ENCODE results near the gene PCYOX1L. TPM values are rescaled to one million over a fixed set of nuclear protein-coding genes. Genes with fewer than 3 reads are reported as not detected.

The PCYOX1L gene
- total RNA-seq, 1 donor from 2014 or later, result 21.9 TPM

DNA sequence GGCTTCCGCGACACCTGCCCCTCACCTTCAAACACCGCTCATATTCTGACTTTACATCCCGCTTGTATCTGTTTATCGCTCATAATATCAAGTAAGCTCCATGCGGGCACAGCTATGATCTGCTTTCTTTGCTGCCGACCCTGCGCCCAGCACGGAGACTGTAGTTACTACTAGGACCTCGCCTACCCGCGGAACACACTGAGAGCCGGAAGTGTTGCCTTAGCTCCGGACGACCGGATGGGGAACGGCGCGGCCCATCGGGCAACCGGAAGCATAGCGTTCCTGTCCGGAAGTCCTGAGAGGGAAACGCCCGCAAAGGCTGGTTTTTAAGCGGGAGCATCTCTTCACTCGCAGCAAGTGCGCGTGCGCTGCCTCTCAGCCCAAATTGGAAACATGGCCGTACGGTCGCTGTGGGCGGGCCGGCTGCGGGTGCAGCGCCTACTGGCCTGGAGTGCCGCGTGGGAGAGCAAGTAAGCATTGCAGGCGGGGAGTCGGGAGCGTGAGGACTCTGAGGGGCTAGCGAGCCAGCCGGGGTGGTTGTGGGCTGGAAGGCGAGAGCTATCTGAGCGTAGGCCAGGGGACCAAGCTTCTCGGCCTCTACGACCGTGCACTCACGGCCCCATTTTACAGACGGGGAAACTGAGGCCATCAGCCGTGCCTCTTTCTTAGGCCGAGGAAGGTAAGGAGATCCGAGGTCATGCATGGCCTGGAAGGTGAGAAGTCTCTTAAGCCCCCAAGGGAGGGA lies 12.5 kb upstream of the PCYOX1L start, which contains the start of gene GRPEL2:
TSS of gene GRPEL2 (plus strand) at position 353 of the 745 bp plus-strand sequence. CDS start at position 394, 41 bp downstream.
- DNase-seq (ENCODE audit: low spot score), result peak; percentile 89
- Mint-ChIP-seq H3K4me3 (peak within 1 kb of the TSS; percentile 95), H3K27ac (peak within 1 kb of the TSS; percentile 94), H3K9me3 (no peaks in the 10 kb centered on the region), H3K27me3 (ENCODE audit: insufficient read depth) (no peaks in the 10 kb centered on the region), H3K36me3 (ENCODE audit: low read depth) (peaks cover 20% of the 10 kb centered on the region), H3K4me1 (ENCODE audit: low read depth) (peaks cover 43% of the 10 kb centered on the region)
- intact Hi-C loops (cut with micrococcal nuclease), result loop anchor here (1.0 to 10.0 kb wide), 12 partner anchors 12 to 1161 kb away; partner anchors contain the start of genes ADRB2, CD74, CSNK1A1 and FBXO38

DNA sequence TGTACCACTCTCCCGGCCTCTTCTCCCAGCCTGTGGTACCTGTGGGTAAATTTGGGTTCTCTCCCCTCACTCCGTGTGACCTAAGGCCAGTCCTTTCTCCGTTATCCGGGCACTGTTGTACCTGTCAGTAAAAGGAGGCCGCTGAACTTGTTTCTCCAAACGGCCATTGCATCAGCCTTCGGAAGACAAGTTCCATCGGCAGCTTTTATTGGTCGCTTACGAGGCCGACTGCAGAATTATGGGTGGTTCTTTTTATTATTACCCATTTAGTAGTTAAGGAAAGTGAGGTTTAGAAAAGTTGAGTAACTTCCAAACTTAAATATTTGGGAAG lies 12.0 kb upstream of the PCYOX1L start:
- Mint-ChIP-seq H3K4me3 (peak overlapping the region; percentile 95), H3K27me3 (ENCODE audit: insufficient read depth) (no peaks in the 10 kb centered on the region), H3K27ac (peak overlapping the region; percentile 94), H3K9me3 (no peaks in the 10 kb centered on the region), H3K36me3 (ENCODE audit: low read depth) (peaks cover 26% of the 10 kb centered on the region), H3K4me1 (ENCODE audit: low read depth) (peaks cover 48% of the 10 kb centered on the region)
- intact Hi-C loops (cut with micrococcal nuclease), result loop anchor here (1.0 to 10.0 kb wide), 12 partner anchors 11 to 1161 kb away; partner anchors contain the start of genes ADRB2, CD74, CSNK1A1 and FBXO38
- DNase-seq (ENCODE audit: low spot score), result no peak

DNA sequence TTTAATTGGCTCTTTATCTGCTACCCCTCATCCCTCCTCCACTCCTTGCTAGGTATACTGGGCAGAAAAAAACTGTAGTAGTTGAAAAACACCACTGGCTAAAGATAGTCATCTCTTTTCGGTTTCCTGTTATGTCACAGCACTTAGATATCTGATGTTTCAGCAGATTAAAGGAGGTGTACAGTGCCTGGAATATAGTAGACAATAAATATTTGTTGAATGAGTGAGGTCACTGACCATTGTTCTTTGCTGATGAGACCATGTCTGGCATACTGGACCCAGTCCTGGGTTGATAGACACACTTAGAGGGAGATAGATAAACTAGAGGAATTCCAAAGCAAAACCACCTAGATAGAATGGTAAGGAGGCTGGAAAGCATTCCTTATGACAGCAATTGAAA lies 9.3 kb upstream of the PCYOX1L start:
- intact Hi-C loops (cut with micrococcal nuclease), result loop anchor here (5.0 to 10.0 kb wide), 4 partner anchors 524 to 1164 kb away; partner anchors contain the start of genes ADRB2 and TCOF1
- Mint-ChIP-seq H3K4me3 (peak overlapping the region; percentile 95), H3K36me3 (ENCODE audit: low read depth) (peaks cover 46% of the 10 kb centered on the region), H3K27ac (peak overlapping the region; percentile 88), H3K9me3 (no peaks in the 10 kb centered on the region), H3K4me1 (ENCODE audit: low read depth) (peaks cover 68% of the 10 kb centered on the region), H3K27me3 (ENCODE audit: insufficient read depth) (no peaks in the 10 kb centered on the region)
- no peak for DNase-seq (ENCODE audit: low spot score)

DNA sequence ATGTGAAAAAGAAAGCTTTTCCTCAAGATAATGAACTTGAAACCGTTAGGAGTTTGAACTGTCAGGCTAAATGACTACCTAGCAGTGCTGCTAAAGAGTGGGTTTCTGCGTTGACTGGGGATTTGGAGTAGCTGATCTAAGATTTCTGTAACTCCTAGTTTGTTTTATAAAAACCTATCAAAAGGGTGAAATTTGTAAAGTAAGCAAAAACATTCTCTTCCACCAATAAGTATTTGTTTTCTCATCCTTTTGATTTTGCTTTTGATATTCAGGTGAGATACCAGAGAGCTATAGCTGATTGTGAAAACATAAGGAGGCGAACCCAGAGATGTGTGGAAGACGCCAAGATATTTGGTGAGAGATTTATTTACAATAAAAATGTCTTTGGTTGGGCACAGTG lies 8.5 kb upstream of the PCYOX1L start:
- Mint-ChIP-seq H3K27ac (peak overlapping the region; percentile 40), H3K27me3 (ENCODE audit: insufficient read depth) (no peaks in the 10 kb centered on the region), H3K4me3 (peak overlapping the region; percentile 73), H3K4me1 (ENCODE audit: low read depth) (peaks cover 68% of the 10 kb centered on the region), H3K9me3 (no peaks in the 10 kb centered on the region), H3K36me3 (ENCODE audit: low read depth) (peaks cover 52% of the 10 kb centered on the region)
- intact Hi-C loops (cut with micrococcal nuclease), result loop anchor here (5.0 to 10.0 kb wide), 4 partner anchors 525 to 1165 kb away; partner anchors contain the start of genes ADRB2 and TCOF1
- no peak for DNase-seq (ENCODE audit: low spot score)

DNA sequence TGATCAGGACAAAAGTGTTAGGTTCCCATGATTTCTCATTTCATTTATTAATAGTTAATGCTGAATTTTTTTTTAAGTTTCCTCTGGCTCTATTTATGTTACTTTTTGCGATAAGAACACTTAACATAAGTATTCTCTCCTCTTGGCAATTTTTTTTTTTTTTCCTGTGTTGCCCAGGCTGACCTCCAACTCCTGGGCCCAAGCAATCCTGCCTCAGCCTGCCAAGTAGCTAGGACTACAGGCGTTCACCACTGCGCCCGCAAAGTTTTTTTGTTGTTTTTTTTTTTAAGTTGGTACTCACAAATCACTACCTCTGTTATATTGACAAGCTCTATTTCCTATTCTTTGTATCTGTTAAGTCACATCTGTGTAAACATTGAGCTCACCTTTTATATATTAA lies 5.7 kb upstream of the PCYOX1L start:
- Mint-ChIP-seq H3K4me1 (ENCODE audit: low read depth) (peaks cover 79% of the 10 kb centered on the region), H3K4me3 (no peak overlapping the region), H3K27me3 (ENCODE audit: insufficient read depth) (no peaks in the 10 kb centered on the region), H3K27ac (peak overlapping the region; percentile 33), H3K36me3 (ENCODE audit: low read depth) (peaks cover 61% of the 10 kb centered on the region), H3K9me3 (no peaks in the 10 kb centered on the region)
- intact Hi-C loops (cut with micrococcal nuclease), result no loop called here
- DNase-seq (ENCODE audit: low spot score), result no peak

DNA sequence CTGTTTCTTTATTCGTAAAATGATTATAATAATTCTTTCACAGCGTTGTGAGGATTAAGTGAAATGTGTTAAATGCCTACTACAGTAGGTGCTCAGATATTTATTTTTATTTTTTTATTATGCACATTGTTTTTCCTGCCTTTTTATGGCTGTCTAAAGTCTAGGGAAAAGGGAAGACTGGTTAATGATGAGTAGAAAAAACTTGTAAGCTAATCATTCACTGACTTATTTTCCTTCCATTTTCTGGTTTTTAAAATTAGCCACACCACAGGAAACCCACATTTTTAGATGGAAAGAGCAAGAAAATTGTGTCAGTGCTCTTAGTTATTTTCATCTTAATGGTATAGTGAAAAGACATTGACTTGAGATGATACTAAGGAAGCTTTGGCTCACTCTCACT lies 3.9 kb upstream of the PCYOX1L start:
- Mint-ChIP-seq H3K4me3 (peak overlapping the region; percentile 13), H3K36me3 (ENCODE audit: low read depth) (peaks cover 56% of the 10 kb centered on the region), H3K4me1 (ENCODE audit: low read depth) (peaks cover 73% of the 10 kb centered on the region), H3K27ac (peak overlapping the region; percentile 74), H3K9me3 (no peaks in the 10 kb centered on the region), H3K27me3 (ENCODE audit: insufficient read depth) (no peaks in the 10 kb centered on the region)
- intact Hi-C loops (cut with micrococcal nuclease), result no loop called here
- no peak for DNase-seq (ENCODE audit: low spot score)

DNA sequence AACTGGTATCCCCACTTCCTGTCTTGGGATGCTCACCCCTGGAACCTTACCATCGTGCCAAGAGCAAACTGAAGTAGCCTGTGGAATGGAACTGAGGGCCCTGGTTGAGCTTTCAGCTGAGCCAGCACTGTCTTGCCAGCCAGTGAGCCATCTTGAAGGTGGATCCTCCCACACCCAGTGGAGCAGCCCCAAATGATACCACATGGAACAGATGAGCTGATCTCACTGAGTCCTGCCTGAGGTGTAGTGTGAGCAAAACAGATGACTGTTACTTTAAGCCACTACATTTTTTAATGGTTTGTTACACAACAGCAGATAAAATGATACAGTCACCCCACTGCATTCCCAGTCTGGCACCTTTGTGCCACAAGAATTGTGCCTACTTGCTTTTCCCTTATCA lies 2.2 kb upstream of the PCYOX1L start:
- Mint-ChIP-seq H3K4me3 (peak overlapping the region; percentile 35), H3K9me3 (no peaks in the 10 kb centered on the region), H3K27me3 (ENCODE audit: insufficient read depth) (no peaks in the 10 kb centered on the region), H3K4me1 (ENCODE audit: low read depth) (peaks cover 78% of the 10 kb centered on the region), H3K27ac (peak overlapping the region; percentile 74), H3K36me3 (ENCODE audit: low read depth) (peaks cover 50% of the 10 kb centered on the region)
- no peak for DNase-seq (ENCODE audit: low spot score)
- intact Hi-C loops (cut with micrococcal nuclease), result loop anchor here (5.0 kb wide), 2 partner anchors 548 to 1727 kb away; partner anchors contain the start of gene TNIP1

DNA sequence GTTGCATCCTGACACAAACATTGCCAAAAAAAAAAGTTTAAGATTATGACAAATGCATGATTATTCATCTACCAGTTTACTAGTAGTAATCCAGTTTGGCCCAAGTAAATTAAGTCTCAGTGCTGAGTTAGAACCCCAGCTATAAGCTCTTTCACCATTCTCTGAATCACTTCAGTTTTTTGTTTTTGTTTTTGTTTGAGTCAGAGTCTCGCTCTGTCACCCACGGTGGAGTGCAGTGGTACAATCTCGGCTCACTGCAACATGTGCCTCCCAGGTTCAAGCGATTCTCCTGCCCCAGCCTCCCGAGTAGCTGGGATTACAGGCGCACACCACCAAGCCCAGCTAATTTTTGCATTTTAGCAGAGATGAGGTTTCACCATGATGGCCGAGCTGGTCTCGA lies 1.5 kb upstream of the PCYOX1L start:
- Mint-ChIP-seq H3K4me1 (ENCODE audit: low read depth) (peaks cover 75% of the 10 kb centered on the region), H3K4me3 (peak overlapping the region; percentile 41), H3K27ac (peak overlapping the region; percentile 64), H3K27me3 (ENCODE audit: insufficient read depth) (no peaks in the 10 kb centered on the region), H3K36me3 (ENCODE audit: low read depth) (peaks cover 45% of the 10 kb centered on the region), H3K9me3 (no peaks in the 10 kb centered on the region)
- intact Hi-C loops (cut with micrococcal nuclease), result loop anchor here (5.0 kb wide), 2 partner anchors 549 to 1726 kb away; partner anchors contain the start of gene TNIP1
- no peak for DNase-seq (ENCODE audit: low spot score)

DNA sequence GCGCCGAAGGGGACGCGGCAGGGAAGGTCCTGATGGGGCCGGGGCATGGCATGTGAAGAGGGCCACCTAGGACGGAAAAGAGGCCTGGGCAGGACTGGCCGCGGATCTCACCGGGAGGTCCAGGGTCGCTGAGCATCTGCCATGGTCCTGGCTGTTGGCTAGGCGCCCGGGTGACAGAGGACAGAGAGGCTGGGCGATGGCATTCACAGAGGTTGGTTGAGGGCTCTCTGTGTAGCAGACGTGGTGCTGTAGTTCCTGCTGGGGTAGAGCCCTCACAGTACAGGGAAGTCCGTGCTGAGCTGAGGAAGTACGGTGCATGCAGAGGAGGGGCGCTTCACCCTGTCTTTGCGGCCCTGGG lies 427 bp downstream of the PCYOX1L start:
- Mint-ChIP-seq H3K27ac (peak overlapping the region; percentile 84), H3K4me3 (peak overlapping the region; percentile 93), H3K36me3 (ENCODE audit: low read depth) (peaks cover 34% of the 10 kb centered on the region), H3K4me1 (ENCODE audit: low read depth) (peaks cover 63% of the 10 kb centered on the region), H3K27me3 (ENCODE audit: insufficient read depth) (no peaks in the 10 kb centered on the region), H3K9me3 (no peaks in the 10 kb centered on the region)
- intact Hi-C loops (cut with micrococcal nuclease), result loop anchor here (1.0 to 5.0 kb wide), 4 partner anchors 9 to 1724 kb away; partner anchors contain the start of genes SLC26A2 and TNIP1
- peak; percentile 17 for DNase-seq (ENCODE audit: low spot score)

DNA sequence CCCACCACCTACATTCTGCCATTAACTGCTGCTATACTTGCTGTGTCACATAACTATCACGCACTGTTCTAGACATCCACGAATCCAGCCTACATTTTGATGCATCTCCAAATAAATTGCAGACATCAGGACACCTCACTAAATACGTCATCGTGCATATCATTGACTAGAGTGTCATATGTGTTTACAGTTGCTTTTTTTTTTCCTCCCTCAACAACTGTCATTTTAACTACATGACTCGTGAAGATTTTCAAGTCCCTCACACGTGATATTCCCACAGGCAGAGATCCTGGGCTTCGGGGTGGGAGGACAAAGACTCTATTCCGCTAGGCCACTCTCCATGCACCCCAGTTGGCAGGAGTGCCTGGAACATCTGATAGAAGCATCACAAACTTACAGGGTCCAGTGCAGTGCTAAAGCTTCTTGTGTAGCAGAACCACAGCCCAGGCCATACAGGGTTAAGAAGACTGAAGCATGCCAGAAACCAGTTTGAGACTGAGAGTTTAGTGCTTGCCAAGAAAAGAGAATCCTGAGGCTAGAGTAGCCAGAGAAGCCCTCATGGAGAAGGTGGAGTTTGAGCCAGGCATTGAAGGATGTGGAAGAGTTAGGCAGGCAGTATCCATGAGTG lies 1.1 kb downstream of the PCYOX1L start:
- Mint-ChIP-seq H3K9me3 (no peaks in the 10 kb centered on the region), H3K36me3 (ENCODE audit: low read depth) (peaks cover 30% of the 10 kb centered on the region), H3K27ac (peak overlapping the region; percentile 84), H3K27me3 (ENCODE audit: insufficient read depth) (no peaks in the 10 kb centered on the region), H3K4me3 (peak overlapping the region; percentile 93), H3K4me1 (ENCODE audit: low read depth) (peaks cover 58% of the 10 kb centered on the region)
- no peak for DNase-seq (ENCODE audit: low spot score)
- intact Hi-C loops (cut with micrococcal nuclease), result loop anchor here (1.0 to 5.0 kb wide), 4 partner anchors 8 to 1723 kb away; partner anchors contain the start of genes SLC26A2 and TNIP1

DNA sequence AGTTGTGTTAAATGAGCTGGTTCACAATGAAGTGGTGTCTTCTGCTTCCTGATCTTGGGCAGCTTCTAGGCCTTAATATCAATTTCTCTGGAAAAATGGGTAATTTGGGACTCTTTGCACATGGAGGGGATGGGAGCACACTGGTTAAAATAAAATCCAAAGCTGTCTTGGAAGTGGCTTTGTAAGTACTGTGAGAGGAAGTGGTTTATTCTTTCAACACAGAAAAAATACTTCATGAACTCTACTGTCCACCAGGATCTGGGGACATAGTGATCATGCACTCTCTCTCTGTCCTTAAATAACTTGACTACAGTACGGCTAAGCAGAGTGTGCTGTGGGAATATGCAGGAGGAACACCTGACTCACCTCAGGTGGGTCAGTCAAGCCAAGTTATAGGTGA lies 2.4 kb downstream of the PCYOX1L start:
- Mint-ChIP-seq H3K27me3 (ENCODE audit: insufficient read depth) (no peaks in the 10 kb centered on the region), H3K36me3 (ENCODE audit: low read depth) (peaks cover 19% of the 10 kb centered on the region), H3K4me3 (peak overlapping the region; percentile 72), H3K4me1 (ENCODE audit: low read depth) (peaks cover 49% of the 10 kb centered on the region), H3K27ac (peak overlapping the region; percentile 33), H3K9me3 (no peaks in the 10 kb centered on the region)
- intact Hi-C loops (cut with micrococcal nuclease), result no loop called here
- no peak for DNase-seq (ENCODE audit: low spot score)

DNA sequence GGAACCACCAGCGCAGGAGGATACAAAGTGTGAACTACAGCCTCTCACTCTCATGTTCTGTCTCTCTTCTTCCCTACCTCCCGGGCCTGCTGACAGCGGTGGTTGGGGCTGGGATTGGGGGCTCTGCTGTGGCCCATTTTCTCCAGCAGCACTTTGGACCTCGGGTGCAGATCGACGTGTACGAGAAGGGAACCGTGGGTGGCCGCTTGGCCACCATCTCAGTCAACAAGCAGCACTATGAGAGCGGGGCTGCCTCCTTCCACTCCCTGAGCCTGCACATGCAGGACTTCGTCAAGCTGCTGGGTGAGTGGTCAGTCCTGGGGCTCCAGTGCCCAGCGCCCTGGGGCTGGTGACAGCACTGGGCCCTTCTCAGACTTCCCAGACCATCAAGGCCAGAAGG lies 4.7 kb downstream of the PCYOX1L start:
- no peak overlapping the region for H3K4me3 Mint-ChIP-seq
- intact Hi-C loops (cut with micrococcal nuclease), result no loop called here
- H3K27ac Mint-ChIP-seq, result no peak overlapping the region
- H3K36me3 Mint-ChIP-seq (ENCODE audit: low read depth), result peaks cover 12% of the 10 kb centered on the region
- H3K9me3 Mint-ChIP-seq, result no peaks in the 10 kb centered on the region
- no peaks in the 10 kb centered on the region for H3K27me3 Mint-ChIP-seq (ENCODE audit: insufficient read depth)
- DNase-seq (ENCODE audit: low spot score), result no peak
- peaks cover 30% of the 10 kb centered on the region for H3K4me1 Mint-ChIP-seq (ENCODE audit: low read depth)

DNA sequence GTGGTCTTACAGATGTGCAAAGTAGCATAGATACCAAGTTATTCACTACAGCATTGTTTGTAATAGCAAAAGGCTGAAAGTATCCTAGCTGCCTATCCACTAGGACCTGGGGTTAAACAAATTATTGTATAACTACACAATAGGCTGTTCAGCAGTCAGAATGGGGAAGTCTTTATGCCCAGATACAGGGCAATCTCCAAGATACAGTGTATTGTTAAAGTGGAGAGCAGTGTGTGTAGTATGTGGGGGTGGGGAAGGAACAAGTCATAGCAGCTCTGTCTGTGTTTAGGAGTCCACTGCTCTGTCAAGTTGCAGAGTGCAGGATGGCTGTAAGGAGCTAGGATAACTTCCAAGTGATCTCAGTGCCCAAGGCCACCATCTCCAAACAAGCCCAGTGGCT lies 5.5 kb downstream of the PCYOX1L start:
- Mint-ChIP-seq H3K27ac (no peak overlapping the region), H3K36me3 (ENCODE audit: low read depth) (peaks cover 12% of the 10 kb centered on the region), H3K9me3 (no peaks in the 10 kb centered on the region), H3K4me3 (no peak overlapping the region), H3K4me1 (ENCODE audit: low read depth) (peaks cover 27% of the 10 kb centered on the region), H3K27me3 (ENCODE audit: insufficient read depth) (no peaks in the 10 kb centered on the region)
- intact Hi-C loops (cut with micrococcal nuclease), result no loop called here
- DNase-seq (ENCODE audit: low spot score), result no peak

Measured in activated T-helper 1 cell treated with anti-CD3 and anti-CD28 coated beads, Interleukin-12 subunit alpha, Interleukin-12 subunit beta, Interleukin-2, Interleukin-4 antibody, amounts not matched to agents 30 ng/mL and 10 ng/mL and 1 ng/mL, durations not matched to agents 14 hours and 24 hours and 36 hours (primary cell).